Measurements from ENCODE around the gene RTN4RL2.

The RTN4RL2 gene

DNA sequence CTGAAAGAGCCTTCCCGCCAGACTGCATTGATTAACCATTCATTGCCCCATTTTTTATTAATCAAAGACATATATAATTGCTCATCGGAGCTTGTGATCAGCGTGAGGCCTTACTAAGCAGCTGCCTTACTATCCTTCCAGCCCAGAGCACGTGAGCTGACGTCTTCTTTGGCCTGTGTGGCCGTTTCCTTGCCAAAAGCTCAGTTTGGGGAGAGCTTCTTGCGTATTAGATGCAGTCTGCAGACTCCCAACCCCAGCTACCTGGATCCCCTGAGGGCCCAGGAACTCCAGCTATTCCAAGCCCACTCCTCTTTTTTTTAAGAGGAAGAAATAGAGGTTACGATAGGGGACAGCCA is 32.6 kb upstream of the RTN4RL2 start:
- H3K9ac ChIP-seq, result peak overlapping the region in 9 of 11 experiments; percentile 93 to 98 (median 96); a peak in 16 of 22 replicates
- H3K4me3 ChIP-seq, result peak overlapping the region in 4 of 10 experiments; percentile 79 to 87 (median 86); a peak in 7 of 20 replicates
- no peaks in the 10 kb centered on the region for H3K9me3 ChIP-seq (replicated peaks in 1 of 11)
- peaks cover 19 to 31% (median 28%) of the 10 kb centered on the region in 11 experiments for H3K36me3 ChIP-seq
- peaks cover 0 to 20% (median 19%) of the 10 kb centered on the region in 11 experiments; a peak in 19 of 22 replicates for H4K20me1 ChIP-seq
- H3K4me2 ChIP-seq, result peak overlapping the region; percentile 89 to 99 (median 98)
- no peak for TF ChIP-seq Cebpa-rat (IDR thresholded peaks at IDR 0.05)
- peaks cover 44 to 81% (median 56%) of the 10 kb centered on the region in 10 experiments for H3K4me1 ChIP-seq
- H3K27me3 ChIP-seq, result no peaks in the 10 kb centered on the region
- peak overlapping the region in 10 of 11 experiments; percentile 88 to 98 (median 97); a peak in 20 of 22 replicates for H3K27ac ChIP-seq

DNA sequence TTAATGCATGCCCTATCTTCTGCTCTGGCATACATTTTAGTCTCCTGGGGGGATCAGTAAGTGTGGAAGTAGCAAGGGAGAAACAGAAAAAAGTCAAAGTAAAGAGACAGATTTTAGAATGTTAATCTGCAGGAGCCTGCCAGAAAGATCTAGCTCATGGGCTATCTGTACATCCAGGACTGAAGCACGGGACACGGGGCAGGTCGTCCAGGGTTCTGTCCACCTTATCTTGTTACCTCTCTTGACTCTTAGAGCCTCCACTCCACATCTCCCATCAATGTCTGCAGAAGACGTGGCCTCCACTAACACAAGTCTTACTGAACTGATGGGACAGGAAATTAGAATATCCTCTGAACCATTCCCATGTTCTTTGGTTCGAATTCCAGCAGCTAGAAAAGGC is 31.7 kb upstream of the RTN4RL2 start:
- Histone ChIP-seq H3K4me3 (no peak overlapping the region), H3K9ac (no peak overlapping the region), H3K9me3 (replicated peaks in 1 of 11) (no peaks in the 10 kb centered on the region), H3K4me1 (peaks cover 41 to 81% (median 56%) of the 10 kb centered on the region in 10 experiments), H3K27me3 (no peaks in the 10 kb centered on the region), H3K36me3 (peaks cover 10 to 22% (median 19%) of the 10 kb centered on the region in 11 experiments), H4K20me1 (peaks cover 0 to 11% (median 10%) of the 10 kb centered on the region in 11 experiments; a peak in 19 of 22 replicates), H3K27ac (no peak overlapping the region), H3K4me2 (no peak overlapping the region)
- no peak for TF ChIP-seq Cebpa-rat (IDR thresholded peaks at IDR 0.05)

DNA sequence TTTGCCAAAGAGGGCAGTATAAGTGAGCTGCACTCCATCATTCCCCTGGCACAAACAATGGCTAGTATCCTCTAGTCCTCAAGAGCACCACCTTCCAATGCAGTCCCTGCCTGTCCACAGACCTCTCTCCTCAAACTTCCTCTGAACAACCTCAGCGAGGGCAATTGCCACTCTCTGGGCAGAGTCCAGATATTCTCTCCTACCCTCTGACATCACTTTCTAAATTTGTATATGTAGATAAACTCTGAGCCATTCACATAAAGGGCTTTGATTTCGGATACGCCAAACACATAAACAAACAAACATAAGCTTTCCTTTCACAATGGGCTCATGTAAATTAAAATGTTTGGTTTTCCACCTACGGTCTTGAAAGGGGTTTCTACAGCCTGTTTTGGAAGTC is 30.4 kb upstream of the RTN4RL2 start:
- peak overlapping the region in 1 of 11 experiments; percentile 78; a peak in 2 of 22 replicates for H3K4me2 ChIP-seq
- H3K4me1 ChIP-seq, result peaks cover 30 to 81% (median 57%) of the 10 kb centered on the region in 10 experiments
- TF ChIP-seq Cebpa-rat (IDR thresholded peaks at IDR 0.05), result no peak
- H3K36me3 ChIP-seq, result peaks cover 3 to 12% (median 10%) of the 10 kb centered on the region in 11 experiments; a peak in 16 of 22 replicates
- H3K9ac ChIP-seq, result no peak overlapping the region
- H3K27ac ChIP-seq, result no peak overlapping the region
- no peak overlapping the region for H3K4me3 ChIP-seq
- H3K9me3 ChIP-seq (replicated peaks in 1 of 11), result no peaks in the 10 kb centered on the region
- no peaks in the 10 kb centered on the region for H3K27me3 ChIP-seq
- no peaks in the 10 kb centered on the region for H4K20me1 ChIP-seq

DNA sequence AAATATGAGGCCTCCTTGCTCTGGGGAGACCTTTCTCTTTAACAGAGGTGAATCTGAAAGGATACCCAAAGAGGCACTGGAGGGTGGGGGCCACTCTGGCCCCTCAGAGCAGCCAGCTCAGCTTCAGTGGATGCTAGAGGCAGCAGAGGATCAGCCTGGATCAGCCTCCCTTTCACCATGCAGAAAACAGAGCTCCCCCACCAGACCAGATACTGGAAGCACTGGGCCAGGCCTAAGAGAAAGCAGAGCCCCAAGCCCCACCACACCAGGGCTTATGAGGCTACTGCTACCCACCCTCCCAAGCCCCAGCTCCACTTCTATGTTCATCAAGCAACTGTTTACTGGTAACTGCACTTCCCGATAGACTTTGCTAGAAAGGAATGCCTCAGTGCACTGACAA is 29.4 kb upstream of the RTN4RL2 start:
- Histone ChIP-seq H3K9ac (no peak overlapping the region), H3K4me1 (peaks cover 25 to 77% (median 50%) of the 10 kb centered on the region in 10 experiments), H3K36me3 (peaks cover 0 to 5% (median 3%) of the 10 kb centered on the region in 11 experiments; a peak in 13 of 22 replicates), H3K27ac (no peak overlapping the region), H3K4me3 (no peak overlapping the region), H3K4me2 (peak overlapping the region in 4 of 11 experiments; percentile 15 to 86 (median 80); a peak in 6 of 22 replicates), H3K9me3 (replicated peaks in 1 of 11) (no peaks in the 10 kb centered on the region), H3K27me3 (no peaks in the 10 kb centered on the region), H4K20me1 (no peaks in the 10 kb centered on the region)
- TF ChIP-seq Cebpa-rat (IDR thresholded peaks at IDR 0.05), result no peak

DNA sequence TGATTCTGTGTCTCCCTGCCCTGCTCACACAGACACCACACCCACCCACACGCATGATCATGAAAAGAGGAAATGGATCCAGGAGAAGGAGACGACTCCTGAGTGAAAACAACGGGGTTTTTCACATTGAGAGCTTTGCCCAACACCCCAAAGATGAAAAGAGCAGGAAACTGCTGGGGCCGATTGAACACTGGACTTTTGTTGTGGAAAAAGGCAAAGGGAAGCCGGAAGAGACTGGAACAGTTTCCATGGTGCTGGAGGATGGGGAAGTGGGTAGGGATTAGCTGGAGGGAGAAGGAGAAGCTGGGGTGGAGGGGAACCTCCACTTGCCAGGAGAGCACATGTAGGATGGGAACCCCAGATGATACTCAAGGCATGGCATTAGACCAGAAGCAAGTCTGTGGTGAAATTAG is 28.2 kb upstream of the RTN4RL2 start:
- no peaks in the 10 kb centered on the region for H3K36me3 ChIP-seq
- peak overlapping the region in 10 of 11 experiments; percentile 4 to 72 (median 30); a peak in 11 of 22 replicates for H3K27ac ChIP-seq
- no peak for TF ChIP-seq Cebpa-rat (IDR thresholded peaks at IDR 0.05)
- peaks cover 24 to 71% (median 45%) of the 10 kb centered on the region in 10 experiments for H3K4me1 ChIP-seq
- no peaks in the 10 kb centered on the region for H3K9me3 ChIP-seq (replicated peaks in 1 of 11)
- H3K4me3 ChIP-seq, result 0 out of 20 replicates have a peak overlapping the region, but pooled peaks of 2 of the 10 experiments have one; percentile 3 to 16
- H3K4me2 ChIP-seq, result peak overlapping the region; percentile 28 to 86 (median 62); a peak in 21 of 22 replicates
- no peaks in the 10 kb centered on the region for H3K27me3 ChIP-seq
- H4K20me1 ChIP-seq, result no peaks in the 10 kb centered on the region
- H3K9ac ChIP-seq, result peak overlapping the region in 5 of 11 experiments; percentile 3 to 49 (median 16); a peak in 5 of 22 replicates

DNA sequence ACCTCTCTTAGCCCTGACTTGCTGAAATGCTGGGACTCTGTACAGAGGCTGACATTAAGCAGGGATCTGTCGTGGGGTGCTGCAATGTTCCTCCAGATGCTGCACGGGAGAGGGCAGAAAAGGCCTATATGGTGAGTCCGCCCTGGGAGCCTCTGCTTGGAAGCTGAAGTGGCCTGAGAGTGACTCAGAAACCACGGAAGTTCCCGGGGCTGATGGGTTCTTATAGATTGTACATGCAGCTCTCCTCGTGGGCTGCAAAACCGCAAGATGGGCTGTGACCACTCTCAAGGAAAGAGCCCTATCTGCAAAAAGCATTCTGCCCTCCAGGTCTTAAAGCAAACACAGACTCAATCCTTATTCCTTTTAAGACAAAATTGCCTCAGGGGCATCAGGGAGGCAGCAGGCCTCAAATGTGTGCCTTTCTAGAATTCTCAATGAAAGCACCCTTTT is 27.6 kb upstream of the RTN4RL2 start:
- Histone ChIP-seq H3K36me3 (no peaks in the 10 kb centered on the region), H3K4me2 (peak overlapping the region; percentile 28 to 86 (median 62); a peak in 21 of 22 replicates), H3K27me3 (no peaks in the 10 kb centered on the region), H3K4me3 (0 out of 20 replicates have a peak overlapping the region, but pooled peaks of 2 of the 10 experiments have one; percentile 3 to 16), H3K4me1 (peaks cover 18 to 66% (median 39%) of the 10 kb centered on the region in 10 experiments), H3K27ac (peak overlapping the region in 10 of 11 experiments; percentile 4 to 72 (median 30); a peak in 11 of 22 replicates), H3K9ac (peak overlapping the region in 5 of 11 experiments; percentile 3 to 49 (median 16); a peak in 7 of 22 replicates), H3K9me3 (replicated peaks in 1 of 11) (no peaks in the 10 kb centered on the region), H4K20me1 (no peaks in the 10 kb centered on the region)
- TF ChIP-seq Cebpa-rat (IDR thresholded peaks at IDR 0.05), result no peak

DNA sequence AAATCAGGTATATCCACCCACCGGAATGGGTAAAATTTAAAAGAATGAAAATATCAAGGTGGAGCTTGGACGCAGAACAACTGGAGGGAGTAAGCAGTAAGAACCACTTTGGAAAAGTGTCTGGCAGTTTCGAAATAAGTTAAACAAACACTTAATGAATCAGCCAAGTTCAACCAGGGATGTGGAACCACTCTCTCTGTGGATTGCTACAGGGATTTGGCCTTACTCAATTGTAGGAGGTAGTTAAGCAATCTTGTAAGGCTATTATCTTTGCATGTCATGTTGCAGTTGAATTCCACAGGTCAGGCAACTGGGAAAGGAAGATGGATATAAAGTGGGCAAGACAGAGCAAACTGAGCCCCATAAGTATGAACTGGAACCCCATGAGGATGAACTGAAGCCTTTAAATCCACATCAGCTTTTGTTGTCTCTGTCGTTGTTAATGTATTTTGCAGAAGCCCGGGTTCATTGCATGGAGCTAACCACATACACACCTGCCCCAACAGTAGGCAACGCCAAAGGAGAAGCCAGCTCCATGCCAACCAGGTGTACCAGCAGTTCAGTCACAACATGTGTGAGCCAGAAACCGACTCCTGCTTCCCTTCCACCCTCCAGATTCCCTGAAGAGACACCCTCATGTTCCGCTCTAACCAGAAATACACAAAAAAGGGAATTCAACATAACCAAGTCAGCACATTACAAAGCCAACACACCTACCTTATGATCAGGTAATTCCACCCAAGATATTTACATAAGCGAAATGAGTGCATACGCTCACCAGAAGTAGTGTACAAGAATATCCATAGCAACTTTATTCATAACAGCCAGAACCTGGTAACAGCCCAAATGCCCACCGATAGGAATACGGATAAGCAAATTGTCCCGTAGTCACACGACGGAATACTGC is 25.4 kb upstream of the RTN4RL2 start:
- Histone ChIP-seq H3K4me3 (no peak overlapping the region), H3K4me1 (peaks cover 13 to 57% (median 33%) of the 10 kb centered on the region in 10 experiments), H4K20me1 (no peaks in the 10 kb centered on the region), H3K4me2 (peak overlapping the region in 6 of 11 experiments; percentile 3 to 86 (median 80); a peak in 10 of 22 replicates), H3K27ac (peak overlapping the region in 1 of 11 experiments; percentile 17; a peak in 1 of 22 replicates), H3K9ac (no peak overlapping the region), H3K36me3 (no peaks in the 10 kb centered on the region), H3K27me3 (no peaks in the 10 kb centered on the region), H3K9me3 (replicated peaks in 1 of 11) (no peaks in the 10 kb centered on the region)
- peak in 5 of 11 experiments; percentile 6 to 53 (median 41); a peak in 3 of 22 replicates for TF ChIP-seq Cebpa-rat (IDR thresholded peaks at IDR 0.05)

DNA sequence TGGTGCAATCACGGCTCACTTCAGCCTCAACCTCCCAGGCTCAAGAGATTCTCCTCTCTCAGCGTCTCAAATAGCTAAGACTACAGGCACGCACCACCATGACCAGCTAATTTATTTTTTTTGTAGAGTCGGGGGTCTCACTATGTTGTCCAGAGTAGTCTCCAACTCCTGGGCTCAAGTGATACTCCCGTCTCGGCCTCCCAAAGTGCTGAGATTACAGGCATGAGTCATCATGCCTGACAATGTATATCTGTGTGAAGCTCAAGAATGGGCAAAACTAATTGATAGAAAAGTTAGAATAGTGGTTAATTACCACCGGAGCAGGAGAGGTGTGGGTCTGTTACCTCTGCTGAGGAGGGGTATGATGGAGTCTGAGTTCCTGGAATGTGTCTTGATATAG is 24.3 kb upstream of the RTN4RL2 start:
- Histone ChIP-seq H3K9ac (no peak overlapping the region), H3K4me3 (no peak overlapping the region)

More for the DNA sequence above, 24.3 kb upstream of the RTN4RL2 start:
- H4K20me1 ChIP-seq, result no peaks in the 10 kb centered on the region
- no peaks in the 10 kb centered on the region for H3K9me3 ChIP-seq (replicated peaks in 1 of 11)
- peaks cover 13 to 45% (median 33%) of the 10 kb centered on the region in 10 experiments for H3K4me1 ChIP-seq
- H3K4me2 ChIP-seq, result no peak overlapping the region
- no peak overlapping the region for H3K27ac ChIP-seq
- no peaks in the 10 kb centered on the region for H3K36me3 ChIP-seq
- no peaks in the 10 kb centered on the region for H3K27me3 ChIP-seq
- no peak for TF ChIP-seq Cebpa-rat (IDR thresholded peaks at IDR 0.05)

Data from BLaER1 treated with 17β-estradiol and CSF1 and Interleukin-3, amounts not matched to agents 10 nM and 100 nM (cell line).